Measurements from ENCODE around the gene PTPRE.

DNA sequence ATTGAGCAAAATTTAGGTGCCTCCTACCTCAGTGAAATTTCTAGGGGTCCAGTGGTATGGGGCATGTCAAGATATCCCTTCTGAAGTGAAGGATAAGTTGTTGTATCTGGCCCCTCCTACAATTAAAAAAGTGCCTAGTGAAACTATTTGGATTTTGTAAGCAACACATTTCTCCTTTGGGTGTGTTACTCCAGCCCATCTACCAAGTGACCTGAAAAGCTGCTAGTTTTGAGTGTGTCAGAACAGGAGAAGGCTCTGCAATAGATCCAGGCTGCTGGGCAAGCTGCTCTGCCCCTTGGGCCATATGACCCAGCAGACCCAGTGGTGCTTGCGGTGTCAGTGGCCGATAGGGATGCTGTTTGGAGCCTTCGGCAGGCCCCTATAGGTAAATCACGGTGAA is 46.0 kb downstream of the PTPRE start:
- TF ChIP-seq, protein P1, sequence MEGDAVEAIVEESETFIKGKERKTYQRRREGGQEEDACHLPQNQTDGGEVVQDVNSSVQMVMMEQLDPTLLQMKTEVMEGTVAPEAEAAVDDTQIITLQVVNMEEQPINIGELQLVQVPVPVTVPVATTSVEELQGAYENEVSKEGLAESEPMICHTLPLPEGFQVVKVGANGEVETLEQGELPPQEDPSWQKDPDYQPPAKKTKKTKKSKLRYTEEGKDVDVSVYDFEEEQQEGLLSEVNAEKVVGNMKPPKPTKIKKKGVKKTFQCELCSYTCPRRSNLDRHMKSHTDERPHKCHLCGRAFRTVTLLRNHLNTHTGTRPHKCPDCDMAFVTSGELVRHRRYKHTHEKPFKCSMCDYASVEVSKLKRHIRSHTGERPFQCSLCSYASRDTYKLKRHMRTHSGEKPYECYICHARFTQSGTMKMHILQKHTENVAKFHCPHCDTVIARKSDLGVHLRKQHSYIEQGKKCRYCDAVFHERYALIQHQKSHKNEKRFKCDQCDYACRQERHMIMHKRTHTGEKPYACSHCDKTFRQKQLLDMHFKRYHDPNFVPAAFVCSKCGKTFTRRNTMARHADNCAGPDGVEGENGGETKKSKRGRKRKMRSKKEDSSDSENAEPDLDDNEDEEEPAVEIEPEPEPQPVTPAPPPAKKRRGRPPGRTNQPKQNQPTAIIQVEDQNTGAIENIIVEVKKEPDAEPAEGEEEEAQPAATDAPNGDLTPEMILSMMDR (conservative IDR thresholded peaks at IDR 0.05; ENCODE audit: low read length), result no peak
- TF ChIP-seq EZH2phosphoT487 (IDR thresholded peaks at IDR 0.05; ENCODE audit: borderline replicate concordance), result no peak

Data from Loucy (cell line).